Fibroblast of mammary gland (primary cell): Measurements from ENCODE around the gene RARS2.

Experiments
- DNase-seq: peaks from one replicate; pipeline ENCODE4 v3.0.0-alpha.2; 2010; ENCODE audit warnings: low read depth
- H3K4me3 ChIP-seq: 2 replicates; pipeline ENCODE4 v1.5.1; 2011; ENCODE audit warnings: low read depth, mild to moderate bottlenecking, low read length, moderate library complexity; ENCODE audit not compliant: control insufficient read depth
- CTCF ChIP-seq: conservative IDR thresholded peaks from 2 replicates; pipeline ENCODE4 v1.5.1; 2011; ENCODE audit warnings: low read depth, low read length, inconsistent platforms; ENCODE audit not compliant: control insufficient read depth, insufficient read depth

The RARS2 gene

GRCh38 chr6:87561017-87561416, 28.8 kb downstream of the RARS2 start:
- DNase-seq, result no peak
- no peak for TF ChIP-seq CTCF
- H3K4me3 ChIP-seq, result no peak overlapping the region

- no peak for TF ChIP-seq CTCF
- DNase-seq, result no peak
- no peak overlapping the region for H3K4me3 ChIP-seq
Measured at GRCh38 chr6:87558446-87558845, 31.3 kb downstream of the RARS2 start.

- DNase-seq, result no peak
- no peak for TF ChIP-seq CTCF
- no peak overlapping the region for H3K4me3 ChIP-seq
Measured at GRCh38 chr6:87555506-87555905, 34.3 kb downstream of the RARS2 start.

GRCh38 chr6:87553159-87553765, 36.5 kb downstream of the RARS2 start:
- DNase-seq, result no peak
- TF ChIP-seq CTCF, result no peak
- H3K4me3 ChIP-seq, result no peak overlapping the region

- no peak overlapping the region for H3K4me3 ChIP-seq
- TF ChIP-seq CTCF, result no peak
- no peak for DNase-seq
Measured at GRCh38 chr6:87551799-87552198, 38.0 kb downstream of the RARS2 start.

GRCh38 chr6:87544474-87544735, 45.4 kb downstream of the RARS2 start:
- TF ChIP-seq CTCF, result no peak
- DNase-seq, result no peak
- no peak overlapping the region for H3K4me3 ChIP-seq
